ENCODE results near the gene NF2.

The NF2 gene

GRCh38 chr22:29704528-29705285 lies 101.3 kb downstream of the NF2 start:
- no peak for DNase-seq

- DNase-seq, result no peak
These were observed 102.2 kb downstream of the NF2 start for GRCh38 chr22:29705651-29706050.

GRCh38 chr22:29706486-29706885 lies 103.1 kb downstream of the NF2 start:
- DNase-seq, result no peak

- no peak for DNase-seq
These were observed 103.6 kb downstream of the NF2 start for GRCh38 chr22:29707010-29707409.

GRCh38 chr22:29707471-29707870 lies 104.0 kb downstream of the NF2 start:
- DNase-seq, result no peak

GRCh38 chr22:29710193-29710592 lies 106.8 kb downstream of the NF2 start:
- no peak for DNase-seq

- no peak for DNase-seq
These were observed 107.6 kb downstream of the NF2 start for GRCh38 chr22:29710922-29711593.

GRCh38 chr22:29712119-29712518 lies 108.7 kb downstream of the NF2 start:
- DNase-seq, result no peak

- no peak for DNase-seq
These were observed 109.8 kb downstream of the NF2 start for GRCh38 chr22:29713156-29713727.

GRCh38 chr22:29715240-29715639 lies 111.8 kb downstream of the NF2 start:
- DNase-seq, result no peak

- no peak for DNase-seq
These were observed 112.3 kb downstream of the NF2 start for GRCh38 chr22:29715705-29716104.

GRCh38 chr22:29716814-29717545 lies 113.5 kb downstream of the NF2 start:
- no peak for DNase-seq

GRCh38 chr22:29717789-29718188 lies 114.4 kb downstream of the NF2 start:
- DNase-seq, result no peak

- no peak for DNase-seq
These were observed 115.8 kb downstream of the NF2 start for GRCh38 chr22:29718949-29719898.

- DNase-seq, result no peak
These were observed 116.6 kb downstream of the NF2 start, which contains the start of gene CABP7 for GRCh38 chr22:29719899-29720645. Gene CABP7 (plus strand): TSS chr22:29720003. CDS start chr22:29720425, 422 bp downstream.

GRCh38 chr22:29720811-29721323 lies 117.4 kb downstream of the NF2 start:
- DNase-seq, result no peak

- no peak for DNase-seq
These were observed 118.7 kb downstream of the NF2 start for GRCh38 chr22:29722151-29722550.

- DNase-seq, result no peak
These were observed 119.2 kb downstream of the NF2 start for GRCh38 chr22:29722587-29722986.

GRCh38 chr22:29723766-29724165 lies 120.3 kb downstream of the NF2 start:
- DNase-seq, result no peak

GRCh38 chr22:29724843-29725242 lies 121.4 kb downstream of the NF2 start:
- DNase-seq, result no peak

- no peak for DNase-seq
These were observed 122.7 kb downstream of the NF2 start for GRCh38 chr22:29726106-29726505.
